ENCODE data around the gene CLBA1. TPM values are rescaled to one million over a fixed set of nuclear protein-coding genes. Genes with fewer than 3 reads are reported as not detected.

The CLBA1 gene
- total RNA-seq, 2 experiments from 2014 or later: 0.55 to 0.95 TPM

GRCh38 chr14:105019861-105020814 lies 34.5 kb downstream of the CLBA1 start:
- Mint-ChIP-seq H3K4me3 (peak overlapping the region; percentile 92), H3K27me3 (ENCODE audit: low read depth) (no peaks in the 10 kb centered on the region), H3K36me3 (ENCODE audit: low read depth) (peaks cover 45% of the 10 kb centered on the region), H3K9me3 (ENCODE audit: insufficient read depth) (no peaks in the 10 kb centered on the region), H3K27ac (peak overlapping the region; percentile 91), H3K4me1 (ENCODE audit: low read depth) (peaks cover 67% of the 10 kb centered on the region)
- DNase-seq: peak; percentile 60
- ATAC-seq: peak; percentile 19
- CTCF ChIA-PET: interaction anchor here (0.8 to 3.3 kb wide), 5 partner anchors 11 to 45 kb away, joined by 3 to 36 read pairs (median 5); no protein-coding TSS in a partner anchor
- POLR2A ChIA-PET: interaction anchor here (0.6 to 2.9 kb wide), 16 partner anchors 11 to 268 kb away, joined by 3 to 15 read pairs (median 4); partner anchors contain the start of gene GPR132

- Mint-ChIP-seq H3K27me3 (ENCODE audit: low read depth) (no peaks in the 10 kb centered on the region), H3K4me1 (ENCODE audit: low read depth) (peaks cover 65% of the 10 kb centered on the region), H3K4me3 (peak within 1 kb of the TSS; percentile 93), H3K27ac (peak within 1 kb of the TSS; percentile 91), H3K9me3 (ENCODE audit: insufficient read depth) (no peaks in the 10 kb centered on the region), H3K36me3 (ENCODE audit: low read depth) (peaks cover 40% of the 10 kb centered on the region)
- DNase-seq (peak; percentile 97), ATAC-seq (peak; percentile 90)
- ChIA-PET POLR2A (interaction anchor here (0.6 to 2.9 kb wide), 15 partner anchors 10 to 269 kb away, joined by 3 to 15 read pairs (median 5); partner anchors contain the start of gene GPR132), CTCF (interaction anchor here (1.0 to 3.3 kb wide), 4 partner anchors 11 to 65 kb away, joined by 5 to 36 read pairs (median 5); no protein-coding TSS in a partner anchor)
Observed at GRCh38 chr14:105020815-105021655, 35.4 kb downstream of the CLBA1 start, which contains the start of gene CDCA4. TSS of gene CDCA4 (minus strand) at chr14:105021083. CDS start at chr14:105011929, 9,154 bp downstream.

- no peaks in the 10 kb centered on the region for H3K27me3 Mint-ChIP-seq (ENCODE audit: low read depth)
- ChIA-PET POLR2A (interaction anchor here (1.0 to 2.9 kb wide), 6 partner anchors 10 to 44 kb away, joined by 3 to 15 read pairs (median 5); partner anchors contain the start of gene GPR132), CTCF (interaction anchor here (1.0 to 3.3 kb wide), 4 partner anchors 10 to 64 kb away, joined by 3 to 36 read pairs (median 5); no protein-coding TSS in a partner anchor)
- peaks cover 34% of the 10 kb centered on the region for H3K36me3 Mint-ChIP-seq (ENCODE audit: low read depth)
- H3K4me1 Mint-ChIP-seq (ENCODE audit: low read depth): peaks cover 62% of the 10 kb centered on the region
- DNase-seq: peak; percentile 52
- H3K27ac Mint-ChIP-seq: peak overlapping the region; percentile 85
- no peaks in the 10 kb centered on the region for H3K9me3 Mint-ChIP-seq (ENCODE audit: insufficient read depth)
- peak overlapping the region; percentile 93 for H3K4me3 Mint-ChIP-seq
- ATAC-seq: peak; percentile 1
Observed at GRCh38 chr14:105021656-105022275, 36.2 kb downstream of the CLBA1 start.

- H3K9me3 Mint-ChIP-seq (ENCODE audit: insufficient read depth): no peaks in the 10 kb centered on the region
- peaks cover 33% of the 10 kb centered on the region for H3K36me3 Mint-ChIP-seq (ENCODE audit: low read depth)
- ChIA-PET POLR2A (no interaction called here), CTCF (interaction anchor here (1.2 kb wide), 1 partner anchor 32 kb away, joined by 3 read pairs; no protein-coding TSS in a partner anchor)
- peak overlapping the region; percentile 93 for H3K4me3 Mint-ChIP-seq
- H3K27ac Mint-ChIP-seq: peak overlapping the region; percentile 85
- no peak for ATAC-seq
- H3K4me1 Mint-ChIP-seq (ENCODE audit: low read depth): peaks cover 62% of the 10 kb centered on the region
- H3K27me3 Mint-ChIP-seq (ENCODE audit: low read depth): no peaks in the 10 kb centered on the region
- DNase-seq: no peak
Observed at GRCh38 chr14:105022276-105022670, 36.7 kb downstream of the CLBA1 start.

GRCh38 chr14:105023144-105023543 lies 37.6 kb downstream of the CLBA1 start:
- H3K9me3 Mint-ChIP-seq (ENCODE audit: insufficient read depth): no peaks in the 10 kb centered on the region
- ATAC-seq (no peak), DNase-seq (no peak)
- CTCF ChIA-PET: interaction anchor here (1.2 kb wide), 1 partner anchor 33 kb away, joined by 3 read pairs; no protein-coding TSS in a partner anchor
- H3K27me3 Mint-ChIP-seq (ENCODE audit: low read depth): no peaks in the 10 kb centered on the region
- peaks cover 28% of the 10 kb centered on the region for H3K36me3 Mint-ChIP-seq (ENCODE audit: low read depth)
- POLR2A ChIA-PET: interaction anchor here (1.1 kb wide), 1 partner anchor 278 kb away, joined by 7 read pairs; no protein-coding TSS in a partner anchor
- peaks cover 56% of the 10 kb centered on the region for H3K4me1 Mint-ChIP-seq (ENCODE audit: low read depth)
- H3K27ac Mint-ChIP-seq: no peak overlapping the region
- peak overlapping the region; percentile 16 for H3K4me3 Mint-ChIP-seq

GRCh38 chr14:105023791-105024480 lies 38.3 kb downstream of the CLBA1 start:
- CTCF ChIA-PET: no interaction called here
- no peaks in the 10 kb centered on the region for H3K9me3 Mint-ChIP-seq (ENCODE audit: insufficient read depth)
- no peaks in the 10 kb centered on the region for H3K27me3 Mint-ChIP-seq (ENCODE audit: low read depth)
- H3K36me3 Mint-ChIP-seq (ENCODE audit: low read depth): peaks cover 20% of the 10 kb centered on the region
- DNase-seq (no peak), ATAC-seq (no peak)
- H3K27ac Mint-ChIP-seq: no peak overlapping the region
- H3K4me1 Mint-ChIP-seq (ENCODE audit: low read depth): peaks cover 49% of the 10 kb centered on the region
- POLR2A ChIA-PET: interaction anchor here (1.1 kb wide), 1 partner anchor 277 kb away, joined by 7 read pairs; no protein-coding TSS in a partner anchor
- no peak overlapping the region for H3K4me3 Mint-ChIP-seq

GRCh38 chr14:105025429-105025828 lies 39.8 kb downstream of the CLBA1 start:
- Mint-ChIP-seq H3K27me3 (ENCODE audit: low read depth) (no peaks in the 10 kb centered on the region), H3K9me3 (ENCODE audit: insufficient read depth) (no peaks in the 10 kb centered on the region), H3K4me3 (no peak overlapping the region), H3K36me3 (ENCODE audit: low read depth) (peaks cover 6% of the 10 kb centered on the region), H3K27ac (peak overlapping the region; percentile 83), H3K4me1 (ENCODE audit: low read depth) (peaks cover 40% of the 10 kb centered on the region)
- ChIA-PET POLR2A (interaction anchor here (0.6 kb wide), 1 partner anchor 40 kb away, joined by 3 read pairs; the partner anchor contains the start of gene GPR132), CTCF (interaction anchor here (1.0 to 4.4 kb wide), 3 partner anchors 10 to 19 kb away, joined by 3 to 38 read pairs (median 3); no protein-coding TSS in a partner anchor)
- ATAC-seq: no peak
- no peak for DNase-seq

GRCh38 chr14:105026033-105026785 lies 40.6 kb downstream of the CLBA1 start:
- H3K9me3 Mint-ChIP-seq (ENCODE audit: insufficient read depth): no peaks in the 10 kb centered on the region
- CTCF ChIA-PET: interaction anchor here (0.9 to 4.4 kb wide), 4 partner anchors 9 to 60 kb away, joined by 3 to 38 read pairs (median 3); no protein-coding TSS in a partner anchor
- H3K27me3 Mint-ChIP-seq (ENCODE audit: low read depth): no peaks in the 10 kb centered on the region
- no peak for ATAC-seq
- peak overlapping the region; percentile 66 for H3K27ac Mint-ChIP-seq
- POLR2A ChIA-PET: no interaction called here
- peaks cover 6% of the 10 kb centered on the region for H3K36me3 Mint-ChIP-seq (ENCODE audit: low read depth)
- H3K4me1 Mint-ChIP-seq (ENCODE audit: low read depth): peaks cover 40% of the 10 kb centered on the region
- DNase-seq: no peak
- H3K4me3 Mint-ChIP-seq: no peak overlapping the region

- ChIA-PET POLR2A (no interaction called here), CTCF (interaction anchor here (0.9 to 4.4 kb wide), 3 partner anchors 8 to 18 kb away, joined by 3 to 38 read pairs (median 3); no protein-coding TSS in a partner anchor)
- H3K4me1 Mint-ChIP-seq (ENCODE audit: low read depth): peaks cover 36% of the 10 kb centered on the region
- no peaks in the 10 kb centered on the region for H3K9me3 Mint-ChIP-seq (ENCODE audit: insufficient read depth)
- DNase-seq (no peak), ATAC-seq (no peak)
- H3K27ac Mint-ChIP-seq: peak overlapping the region; percentile 73
- H3K27me3 Mint-ChIP-seq (ENCODE audit: low read depth): no peaks in the 10 kb centered on the region
- peaks cover 6% of the 10 kb centered on the region for H3K36me3 Mint-ChIP-seq (ENCODE audit: low read depth)
- H3K4me3 Mint-ChIP-seq: no peak overlapping the region
Observed at GRCh38 chr14:105026802-105027563, 41.4 kb downstream of the CLBA1 start.
